ENCODE results near the gene EIF2S3. TPM values are rescaled to one million over a fixed set of nuclear protein-coding genes. Genes with fewer than 3 reads are reported as not detected.

Gene EIF2S3
- total RNA-seq, 3 donors from 2014 or later = 113 to 157 (median 136) TPM

DNA sequence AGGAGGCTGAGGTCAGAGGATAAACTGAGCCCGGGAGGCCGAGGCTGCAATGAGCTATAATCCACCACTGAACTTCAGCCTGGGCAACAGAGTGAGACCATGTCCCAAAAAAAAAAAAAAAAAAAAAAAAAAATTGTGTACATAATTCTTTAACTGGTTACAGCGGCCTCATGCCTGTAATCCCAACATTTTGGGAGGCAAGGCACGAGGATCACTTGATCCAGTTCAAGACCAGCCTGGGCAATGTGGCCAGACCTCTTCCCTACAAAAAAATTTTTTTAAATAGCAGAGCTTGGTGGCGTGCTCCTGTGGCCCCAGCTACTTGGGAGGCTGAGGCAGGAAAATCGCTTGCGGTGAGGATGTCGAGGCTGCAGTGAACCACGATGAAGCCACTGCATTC lies 37.1 kb upstream of the EIF2S3 start:
- no peak for ATAC-seq
- Histone ChIP-seq H3K36me3 (ENCODE audit: low read depth) (no peaks in the 10 kb centered on the region), H3K4me3 (no peak overlapping the region), H3K4me1 (ENCODE audit: low read depth) (no peaks in the 10 kb centered on the region), H3K9me3 (no peaks in the 10 kb centered on the region)
- intact Hi-C loops (cut with DNase I, micrococcal nuclease) = no loop called here
- DNase-seq = no peak
- TF ChIP-seq, protein P1, sequence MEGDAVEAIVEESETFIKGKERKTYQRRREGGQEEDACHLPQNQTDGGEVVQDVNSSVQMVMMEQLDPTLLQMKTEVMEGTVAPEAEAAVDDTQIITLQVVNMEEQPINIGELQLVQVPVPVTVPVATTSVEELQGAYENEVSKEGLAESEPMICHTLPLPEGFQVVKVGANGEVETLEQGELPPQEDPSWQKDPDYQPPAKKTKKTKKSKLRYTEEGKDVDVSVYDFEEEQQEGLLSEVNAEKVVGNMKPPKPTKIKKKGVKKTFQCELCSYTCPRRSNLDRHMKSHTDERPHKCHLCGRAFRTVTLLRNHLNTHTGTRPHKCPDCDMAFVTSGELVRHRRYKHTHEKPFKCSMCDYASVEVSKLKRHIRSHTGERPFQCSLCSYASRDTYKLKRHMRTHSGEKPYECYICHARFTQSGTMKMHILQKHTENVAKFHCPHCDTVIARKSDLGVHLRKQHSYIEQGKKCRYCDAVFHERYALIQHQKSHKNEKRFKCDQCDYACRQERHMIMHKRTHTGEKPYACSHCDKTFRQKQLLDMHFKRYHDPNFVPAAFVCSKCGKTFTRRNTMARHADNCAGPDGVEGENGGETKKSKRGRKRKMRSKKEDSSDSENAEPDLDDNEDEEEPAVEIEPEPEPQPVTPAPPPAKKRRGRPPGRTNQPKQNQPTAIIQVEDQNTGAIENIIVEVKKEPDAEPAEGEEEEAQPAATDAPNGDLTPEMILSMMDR (IDR thresholded peaks at IDR 0.05) = no peak

DNA sequence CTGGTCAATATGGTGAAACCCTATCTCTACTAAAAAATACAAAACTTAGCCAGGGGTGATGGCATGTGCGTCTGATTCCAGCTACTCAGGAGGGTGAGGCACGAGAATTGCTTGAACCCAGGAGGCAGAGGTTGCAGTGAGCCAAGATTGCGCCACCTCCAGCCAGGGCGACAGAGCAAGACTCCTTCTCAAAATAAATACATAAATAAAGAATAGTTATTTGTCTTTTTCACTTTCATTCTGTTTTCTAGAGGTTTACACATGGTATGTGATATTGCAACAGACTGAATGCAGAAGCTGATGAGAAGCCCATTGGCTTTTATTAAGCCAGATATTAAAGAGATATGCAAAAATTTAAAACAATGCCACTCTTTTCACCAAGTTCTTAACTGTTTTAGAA lies 35.9 kb upstream of the EIF2S3 start:
- TF ChIP-seq, protein P1 (IDR thresholded peaks at IDR 0.05) = no peak
- no peak for DNase-seq
- intact Hi-C loops (cut with DNase I, micrococcal nuclease) = no loop called here

GRCh38 chrX:24019448-24019847 lies 35.3 kb upstream of the EIF2S3 start:
- ATAC-seq = no peak
- H3K9me3 ChIP-seq = no peaks in the 10 kb centered on the region
- intact Hi-C loops (cut with DNase I, micrococcal nuclease) = no loop called here

More for the DNA sequence above, 35.9 kb upstream of the EIF2S3 start:
- Histone ChIP-seq H3K4me1 (ENCODE audit: low read depth) (no peaks in the 10 kb centered on the region), H3K36me3 (ENCODE audit: low read depth) (no peaks in the 10 kb centered on the region), H3K9me3 (no peaks in the 10 kb centered on the region), H3K4me3 (no peak overlapping the region)
- no peak for ATAC-seq

GRCh38 chrX:24020306-24020876 lies 34.4 kb upstream of the EIF2S3 start:
- no peak for ATAC-seq
- Histone ChIP-seq H3K9me3 (no peaks in the 10 kb centered on the region), H3K4me3 (no peak overlapping the region), H3K4me1 (ENCODE audit: low read depth) (no peaks in the 10 kb centered on the region), H3K36me3 (ENCODE audit: low read depth) (no peaks in the 10 kb centered on the region)
- TF ChIP-seq, protein P1 (IDR thresholded peaks at IDR 0.05) = no peak
- no peak for DNase-seq
- intact Hi-C loops (cut with DNase I, micrococcal nuclease) = no loop called here

More at GRCh38 chrX:24019448-24019847, 35.3 kb upstream of the EIF2S3 start:
- no peaks in the 10 kb centered on the region for H3K36me3 ChIP-seq (ENCODE audit: low read depth)
- DNase-seq = no peak
- TF ChIP-seq, protein P1 (IDR thresholded peaks at IDR 0.05) = no peak
- no peaks in the 10 kb centered on the region for H3K4me1 ChIP-seq (ENCODE audit: low read depth)
- H3K4me3 ChIP-seq = no peak overlapping the region

DNA sequence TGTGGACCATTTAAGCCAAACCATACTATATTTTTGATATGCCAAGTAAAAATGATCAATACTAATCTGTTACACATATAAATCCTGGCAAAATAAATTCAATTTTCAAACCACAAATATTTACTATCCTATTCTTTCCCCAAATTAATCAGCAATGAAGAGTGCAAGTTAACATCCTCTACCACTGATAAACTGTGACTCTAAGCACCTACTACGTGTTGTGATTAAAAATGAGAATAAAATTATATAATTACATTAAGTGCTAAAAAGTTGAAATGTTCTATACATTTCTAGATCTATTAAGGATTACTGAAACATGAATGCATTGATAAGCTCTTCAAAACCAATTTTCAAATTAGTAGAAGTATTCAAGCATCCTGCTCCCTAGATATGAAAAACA lies 31.2 kb upstream of the EIF2S3 start:
- no peak overlapping the region for H3K4me3 ChIP-seq
- H3K36me3 ChIP-seq (ENCODE audit: low read depth) = no peaks in the 10 kb centered on the region
- no peak for DNase-seq
- intact Hi-C loops (cut with DNase I, micrococcal nuclease) = no loop called here
- H3K4me1 ChIP-seq (ENCODE audit: low read depth) = no peaks in the 10 kb centered on the region
- TF ChIP-seq, protein P1 (IDR thresholded peaks at IDR 0.05) = no peak
- H3K9me3 ChIP-seq = no peaks in the 10 kb centered on the region
- ATAC-seq = no peak

Measured in mucosa of descending colon (tissue), 3 donors.